Panc1 (cell line): ENCODE data around the gene DIAPH2. TPM values are rescaled to one million over a fixed set of nuclear protein-coding genes. Genes with fewer than 3 reads are reported as not detected.

Experiments used
- ATAC-seq: fragments of 200-7000 bp; cut with Tn5 transposase; 2 replicates; pipeline ENCODE4 v1.9.1; 2020; ENCODE audit warnings: mild to moderate bottlenecking, moderate library complexity
- BruUV-seq: library from RNA; stranded (reverse); fragments of 400-500 nt; replicated peaks from 2 replicates; lab custom pipeline; 2021; lab: Mats Ljungman, UMichigan
- CTCF ChIA-PET: fragments of 300-600 bp; sonication (Branson Sonifier 250); formaldehyde crosslinking; loops from one replicate; lab custom pipeline; 2022; ENCODE audit warnings: antibody characterized with exemption; lab: Charles Lee
- POLR2A ChIA-PET: fragments of 300-600 bp; sonication (Branson Sonifier 250); formaldehyde crosslinking; loops from one replicate; lab custom pipeline; 2022; ENCODE audit warnings: antibody characterized with exemption; lab: Charles Lee
- DNase-seq: peaks from one replicate; pipeline ENCODE4 v3.0.0-alpha.2; 2010; ENCODE audit warnings: low read depth, low spot score
- H3K27ac ChIP-seq: 2 replicates; pipeline ENCODE4 v1.5.1; 2011; ENCODE audit warnings: mild to moderate bottlenecking, low read length, inconsistent platforms
- H3K27me3 ChIP-seq: fragments of 200-500 bp; sonication (Bioruptor generic); 2 replicates; pipeline ENCODE4 v1.6.0; 2014; ENCODE audit warnings: low read length, inconsistent platforms; ENCODE audit not compliant: control insufficient read depth, insufficient read depth
- H3K36me3 ChIP-seq: fragments of 200-500 bp; sonication (Bioruptor generic); 2 replicates; pipeline ENCODE4 v1.5.1; 2014; ENCODE audit warnings: inconsistent platforms, mild to moderate bottlenecking, low read length, moderate library complexity; ENCODE audit not compliant: control insufficient read depth, insufficient read depth
- H3K4me1 ChIP-seq: 2 replicates; pipeline ENCODE4 v1.5.1; 2011; ENCODE audit warnings: inconsistent platforms, mild to moderate bottlenecking, low read length, moderate library complexity; ENCODE audit not compliant: control insufficient read depth, insufficient read depth
- H3K4me3 ChIP-seq, 2 experiments: 2 replicates each; pipeline ENCODE4 v1.5.1; 2011 to 2012; ENCODE audit warnings: low read depth in 2 of 2, low read length in 2 of 2, mild to moderate bottlenecking in 2 of 2, inconsistent platforms in 1 of 2, moderate library complexity in 1 of 2
- H3K9me3 ChIP-seq: fragments of 200-500 bp; sonication (Bioruptor generic); 2 replicates; pipeline ENCODE4 v1.5.1; 2014; ENCODE audit warnings: low read depth, mild to moderate bottlenecking, inconsistent platforms, low read length, moderate library complexity; ENCODE audit not compliant: control insufficient read depth, insufficient read depth
- CTCF ChIP-seq: fragments of 450-650 bp; IDR thresholded peaks from 2 replicates; pipeline ENCODE4 v1.5.1; 2017; ENCODE audit warnings: mild to moderate bottlenecking
- POLR2AphosphoS5 ChIP-seq: IDR thresholded peaks from 2 replicates; pipeline ENCODE4 v1.6.1; 2012; ENCODE audit warnings: mild to moderate bottlenecking, low read depth, low read length, moderate library complexity
- REST ChIP-seq, 2 experiments: IDR thresholded peaks; 2 replicates each; pipeline ENCODE4 v1.6.1; 2011 to 2012; ENCODE audit warnings: low read depth in 2 of 2, control low read depth in 1 of 2, low read length in 1 of 2, mild to moderate bottlenecking in 1 of 2, moderate library complexity in 1 of 2; ENCODE audit not compliant: insufficient read depth in 1 of 2
- SIN3A ChIP-seq: IDR thresholded peaks from 2 replicates; pipeline ENCODE4 v1.6.1; 2012; ENCODE audit warnings: low read depth, mild to moderate bottlenecking, low read length, moderate library complexity, borderline replicate concordance; ENCODE audit not compliant: insufficient read depth
- TCF7L2 ChIP-seq: IDR thresholded peaks from 2 replicates; pipeline ENCODE4 v1.6.1; 2011; ENCODE audit warnings: mild to moderate bottlenecking, low read depth, low read length, inconsistent platforms
- in situ Hi-C: cut with HindIII; loops from 2 replicates; pipeline ENCODE4 v1.10.0; 2016; ENCODE audit warnings: low sequenced_read_pairs, low pct_unique_long_range_greater_than_20kb
- intact Hi-C: fragments of 100-400 bp; cut with micrococcal nuclease; formaldehyde crosslinking; loops from one replicate; pipeline ENCODE4 v1.10.0; 2022; ENCODE audit not compliant: unreplicated experiment
- total RNA-seq: library from RNA; stranded (reverse); gene quantifications from one replicate; pipeline ENCODE4 v1.2.1, GENCODE V29; 2021; ENCODE audit not compliant: unreplicated experiment

Gene DIAPH2
- total RNA-seq, 1 experiment from 2014 or later = 17.0 TPM

GRCh38 chrX:97529536-97530200 lies 845.0 kb downstream of the DIAPH2 start:
- H3K4me3 ChIP-seq = no peak overlapping the region
- TF ChIP-seq CTCF (no peak), POLR2AphosphoS5 (no peak), REST (IDR thresholded peaks at IDR 0.05; ENCODE audit: insufficient read depth in 1 of 2, low read depth in 2 of 2, low read length in 1 of 2) (no peak), TCF7L2 (no peak), SIN3A (no peak)
- in situ Hi-C loops (no loop called here), intact Hi-C loops (no loop called here)
- ATAC-seq (no peak), DNase-seq (no peak)
- no peaks in the 10 kb centered on the region for H3K27me3 ChIP-seq
- ChIA-PET CTCF (no interaction called here), POLR2A (no interaction called here)
- H3K4me1 ChIP-seq = no peaks in the 10 kb centered on the region
- H3K9me3 ChIP-seq = 0 out of 2 replicates have a peak, but pooled peaks cover 2% of the 10 kb centered on the region
- no peaks in the 10 kb centered on the region for H3K36me3 ChIP-seq
- no TSS peak for BruUV-seq
- H3K27ac ChIP-seq = no peak overlapping the region

GRCh38 chrX:97531825-97532224 lies 847.2 kb downstream of the DIAPH2 start:
- H3K36me3 ChIP-seq = no peaks in the 10 kb centered on the region
- ATAC-seq (no peak), DNase-seq (no peak)
- no peaks in the 10 kb centered on the region for H3K4me1 ChIP-seq
- intact Hi-C loops (no loop called here), in situ Hi-C loops (no loop called here)
- BruUV-seq = no TSS peak
- no peak for TF ChIP-seq CTCF
- TF ChIP-seq TCF7L2 = no peak
- TF ChIP-seq SIN3A = no peak
- TF ChIP-seq REST (IDR thresholded peaks at IDR 0.05; ENCODE audit: insufficient read depth in 1 of 2, low read depth in 2 of 2, low read length in 1 of 2) = no peak
- TF ChIP-seq POLR2AphosphoS5 = no peak
- 0 out of 2 replicates have a peak, but pooled peaks cover 2% of the 10 kb centered on the region for H3K9me3 ChIP-seq
- H3K27ac ChIP-seq = no peak overlapping the region
- no peaks in the 10 kb centered on the region for H3K27me3 ChIP-seq
- H3K4me3 ChIP-seq = no peak overlapping the region
- CTCF ChIA-PET = no interaction called here
- POLR2A ChIA-PET = no interaction called here
